Effector CD8-positive, alpha-beta T cell (primary cell): ENCODE results near the gene PYGL.
"Not testable (repeated sequence)": the region's sequence is repeated elsewhere in the genome, so short reads cannot be mapped to it uniquely, and the experiment has no call there.

Experiments used
- DNase-seq: peaks from one replicate; lab custom pipeline; 2025; lab: John Stamatoyannopoulos, UW
- total RNA-seq, 4 experiments: gene quantifications; one replicate each; lab custom pipeline; 2026; lab: John Stamatoyannopoulos, UW

The PYGL gene
- total RNA-seq, result 0 to 1.4 (median 0.31) reads per million in 4 experiments

DNA sequence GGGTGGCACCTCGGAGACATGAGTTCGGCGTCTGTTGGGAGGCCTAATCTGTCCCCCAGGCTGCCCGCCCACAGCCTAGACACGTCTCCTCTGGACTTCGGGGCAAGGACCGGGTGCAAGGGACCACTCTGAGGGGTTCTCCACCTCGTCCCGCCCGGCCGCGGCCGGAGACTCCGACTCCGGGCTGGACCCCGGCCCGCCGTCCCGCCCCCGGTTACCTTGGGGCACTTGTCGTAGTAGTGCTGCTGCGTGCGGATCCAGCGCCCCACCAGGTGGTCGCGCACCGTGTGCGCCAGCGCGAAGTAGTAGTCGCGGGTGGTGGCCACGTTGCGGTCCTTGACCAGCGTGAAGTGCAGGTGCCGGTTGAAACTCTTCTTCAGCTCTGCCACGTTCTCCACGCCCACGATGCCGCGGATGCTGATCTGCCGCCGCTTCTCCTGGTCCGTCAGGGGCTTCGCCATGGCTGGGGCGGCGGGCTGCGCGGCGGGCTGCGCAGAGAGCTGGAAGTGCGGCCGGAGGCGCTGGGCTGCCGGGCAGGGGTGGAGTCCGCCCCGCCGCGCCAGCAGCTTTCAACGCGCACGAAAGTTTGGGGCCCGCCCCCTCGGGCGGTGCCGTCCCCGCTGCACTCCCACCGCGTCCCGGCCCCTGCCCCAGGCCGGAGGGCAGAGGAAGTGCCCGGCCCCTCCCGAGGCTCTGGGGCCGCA is at the start of gene PYGL:
Gene PYGL (minus strand): TSS at position 541 of the 704 bp plus-strand sequence. CDS start 80 bp downstream, at position 461.
- no peak for DNase-seq

DNA sequence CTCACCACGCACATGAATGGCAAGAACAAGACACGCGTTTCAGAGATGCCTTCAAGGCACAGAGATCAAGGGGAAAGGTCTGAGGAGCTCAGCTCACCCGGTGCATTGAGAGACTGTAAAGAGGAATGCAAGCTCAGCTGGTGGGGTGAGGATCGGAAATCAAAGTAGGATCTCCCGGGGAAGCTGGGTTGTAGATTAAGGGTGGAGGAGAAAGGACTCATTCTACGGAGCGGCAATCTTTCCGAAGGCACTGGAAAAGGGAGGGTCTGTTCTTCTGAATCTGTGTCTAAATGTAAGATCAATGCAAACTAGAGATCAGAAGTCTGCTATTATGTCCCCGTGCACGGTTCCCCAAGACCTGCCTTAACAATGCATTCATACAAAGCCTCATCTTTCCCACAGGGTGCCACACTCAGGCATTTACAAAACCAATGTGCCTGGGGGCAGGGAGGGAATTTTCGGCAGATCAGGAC is 41.6 kb upstream of the PYGL start:
- DNase-seq, result no peak

DNA sequence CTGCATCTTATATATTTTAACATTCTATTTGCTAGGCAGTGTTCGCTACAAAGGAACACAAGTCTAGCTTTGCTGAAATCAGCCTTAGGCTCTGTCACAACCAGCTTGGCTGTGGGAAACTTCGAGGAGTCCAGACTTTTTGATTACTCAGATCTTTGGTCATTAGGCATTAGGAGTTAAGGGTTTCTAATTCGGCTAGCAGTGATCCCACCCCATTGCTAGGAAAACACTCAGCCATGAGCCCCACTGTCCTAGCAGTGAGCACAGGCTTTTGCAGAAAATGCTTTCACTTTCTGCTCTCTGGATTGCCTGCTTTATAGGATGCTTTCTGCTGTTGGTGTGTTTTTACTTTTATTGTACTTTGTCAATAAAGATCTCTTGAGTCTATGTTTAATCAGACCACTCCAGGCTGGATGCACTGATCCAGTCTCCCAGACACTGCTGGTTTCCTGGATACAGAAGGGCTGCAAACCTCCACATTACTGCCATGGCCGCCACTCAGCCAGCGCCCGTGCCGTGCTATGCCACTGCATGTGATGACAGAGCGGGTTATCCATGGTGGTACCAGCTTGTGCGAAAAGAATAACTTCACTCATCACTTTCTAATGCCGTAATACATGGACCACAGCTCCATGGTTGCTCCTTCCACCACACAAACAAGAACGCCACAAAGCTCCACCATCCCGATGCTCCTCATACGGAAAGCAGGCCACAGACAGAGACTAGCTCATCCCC is 41.0 kb upstream of the PYGL start:
- no peak for DNase-seq

GRCh38 chr14:50984036-50984710 is 39.9 kb upstream of the PYGL start:
- no peak for DNase-seq

GRCh38 chr14:50979941-50980850 is 35.9 kb upstream of the PYGL start:
- no peak for DNase-seq

DNA sequence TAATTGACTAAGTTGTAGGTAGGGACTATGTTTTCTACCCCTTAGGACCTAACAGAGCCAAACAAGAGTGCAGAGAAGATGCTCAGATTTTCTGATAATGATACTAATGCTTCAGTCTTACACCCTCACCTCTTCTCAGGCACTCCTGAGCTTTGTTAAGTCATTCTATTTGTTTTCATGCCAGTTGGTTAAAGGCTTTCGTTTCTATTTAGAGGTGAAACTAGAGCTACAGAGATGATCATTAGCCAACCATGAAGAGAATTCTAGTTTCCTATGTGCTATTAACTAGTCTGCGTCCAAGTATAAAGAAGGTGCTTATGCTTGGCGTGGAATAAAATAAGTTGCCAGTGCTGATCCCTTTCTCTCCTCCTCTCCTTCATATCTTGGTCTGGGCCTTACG is 34.6 kb upstream of the PYGL start:
- DNase-seq, result no peak

GRCh38 chr14:50978529-50978871 is 34.2 kb upstream of the PYGL start:
- no peak for DNase-seq

DNA sequence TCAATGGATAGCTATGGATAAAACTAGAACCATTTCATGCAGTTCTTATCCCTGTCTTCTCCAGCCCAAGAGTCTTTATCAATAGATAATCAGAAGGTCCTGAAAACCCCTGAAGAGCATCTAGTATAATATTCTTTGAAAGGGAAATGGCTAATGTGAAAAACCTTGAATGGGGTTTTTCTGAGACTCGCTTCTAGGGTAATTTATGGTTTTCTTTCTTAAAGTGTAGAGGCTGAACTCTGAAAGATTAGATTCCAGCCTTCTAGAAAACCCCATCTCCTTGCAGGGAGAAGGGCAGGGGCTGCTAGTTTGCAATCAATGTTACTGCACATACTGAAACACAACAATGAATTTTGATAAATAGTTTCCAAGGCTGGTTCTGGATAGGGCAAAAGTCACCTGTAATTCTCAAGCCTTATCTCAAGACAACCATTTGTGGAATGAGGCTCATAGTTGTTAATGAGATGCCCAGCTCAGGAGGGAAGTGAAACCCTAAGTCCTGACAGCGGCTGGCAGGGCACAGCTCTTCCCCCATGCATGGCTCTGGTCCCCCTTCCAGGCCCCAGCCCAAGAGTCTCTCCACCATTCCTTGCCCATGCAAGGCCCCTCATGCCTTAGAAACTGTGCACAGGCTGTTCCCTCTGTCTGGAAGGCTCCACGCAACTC is 33.7 kb upstream of the PYGL start:
- DNase-seq, result no peak

DNA sequence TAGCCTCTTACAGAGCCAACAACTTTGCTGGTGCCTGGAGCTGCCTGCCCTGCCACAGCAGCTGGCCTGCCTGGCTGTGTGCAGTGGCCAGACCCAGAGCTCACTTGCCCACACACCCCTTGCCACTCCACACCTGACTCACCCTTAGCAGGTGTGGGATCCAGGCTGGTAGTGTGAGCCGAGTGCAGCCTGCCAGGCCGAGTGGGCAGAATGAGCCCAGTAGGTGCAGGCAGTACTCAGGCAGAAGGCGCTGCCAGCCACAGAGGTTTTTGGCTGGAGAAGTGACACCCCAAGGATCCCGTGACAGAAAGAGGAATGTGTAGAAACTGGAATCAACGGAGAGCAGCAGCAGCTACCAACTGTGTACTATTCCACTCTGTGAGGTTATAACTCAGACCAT is 29.8 kb upstream of the PYGL start:
- DNase-seq, result no peak

DNA sequence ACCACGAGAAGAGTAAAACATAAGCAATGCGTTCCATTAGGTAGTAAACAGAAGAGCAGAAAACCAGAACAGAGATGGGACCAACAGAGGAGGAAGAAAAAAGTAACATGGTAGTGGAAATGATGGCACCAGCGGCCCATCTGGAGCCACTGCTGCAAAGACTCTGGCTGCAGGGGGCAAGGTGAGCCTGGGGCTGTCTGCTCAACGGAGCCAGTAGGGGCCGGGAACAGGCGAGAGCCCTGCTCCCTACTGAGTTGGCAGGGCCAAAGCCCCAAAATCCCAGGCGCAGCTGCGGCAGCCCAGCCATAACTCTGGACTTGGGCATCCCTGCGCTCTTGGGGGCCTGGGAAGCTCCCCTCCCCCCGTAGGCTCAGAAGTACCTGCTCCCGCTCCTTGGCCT is 28.5 kb upstream of the PYGL start:
- no peak for DNase-seq

- DNase-seq, result no peak
Observed at GRCh38 chr14:50970886-50971781, 26.9 kb upstream of the PYGL start.

GRCh38 chr14:50967790-50968189 is 23.5 kb upstream of the PYGL start:
- no peak for DNase-seq

GRCh38 chr14:50967103-50967502 is 22.8 kb upstream of the PYGL start:
- DNase-seq, result no peak

GRCh38 chr14:50964683-50965390 is 20.6 kb upstream of the PYGL start:
- no peak for DNase-seq

DNA sequence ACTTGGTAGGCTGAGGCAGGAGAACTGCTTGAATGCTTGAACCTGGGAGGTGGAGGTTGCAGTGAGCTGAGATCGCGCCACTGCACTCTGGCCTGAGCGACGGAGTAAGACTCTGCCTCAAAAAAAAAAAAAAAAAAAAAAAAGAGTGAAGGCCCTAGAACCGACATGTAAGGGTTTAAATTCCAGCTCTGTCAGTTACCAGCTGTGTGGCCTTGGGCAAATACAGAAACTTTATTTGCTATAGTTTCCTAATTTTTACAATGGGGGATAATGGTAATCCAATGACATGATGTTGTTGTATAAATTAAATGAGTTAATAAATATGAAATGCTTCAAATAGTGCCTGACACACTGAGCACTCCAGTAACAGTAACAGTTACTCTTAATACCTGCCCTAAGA is 19.6 kb upstream of the PYGL start:
- DNase-seq, result no peak

- no peak for DNase-seq
Observed at GRCh38 chr14:50961605-50962221, 17.4 kb upstream of the PYGL start.

GRCh38 chr14:50957296-50957695 is 13.0 kb upstream of the PYGL start:
- DNase-seq, result no peak

- DNase-seq, result not testable (repeated sequence)
Observed at GRCh38 chr14:50956421-50956820, 12.1 kb upstream of the PYGL start.
